ENCODE measurements around the gene TRPM3.

TRPM3 gene

GRCh38 chr9:70514273-70514672 lies 607.1 kb downstream of the TRPM3 start:
- no peak for DNase-seq (ENCODE audit: low read depth)

DNA sequence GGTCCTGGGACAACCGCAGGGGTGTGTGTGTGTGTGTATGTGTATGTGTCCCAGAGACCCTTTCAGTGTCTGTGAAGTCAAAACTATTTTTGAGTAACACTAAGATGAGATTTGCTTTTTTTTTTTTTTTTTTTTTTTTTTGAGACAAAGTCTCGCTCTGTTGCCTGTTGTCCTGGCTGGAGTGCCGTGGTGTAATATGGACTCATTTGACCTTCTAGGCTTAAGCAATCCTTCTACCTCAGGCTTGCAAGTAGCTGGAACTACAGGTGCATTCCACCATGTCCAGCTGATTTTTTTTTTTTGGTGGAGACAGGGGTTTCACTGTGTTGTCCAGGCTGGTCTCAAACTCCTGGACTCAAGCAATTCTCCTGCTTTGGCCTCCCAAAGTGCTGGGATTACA lies 609.6 kb downstream of the TRPM3 start:
- DNase-seq (ENCODE audit: low read depth): no peak

GRCh38 chr9:70510157-70510770 lies 611.2 kb downstream of the TRPM3 start:
- peak; percentile 11 for DNase-seq (ENCODE audit: low read depth)

DNA sequence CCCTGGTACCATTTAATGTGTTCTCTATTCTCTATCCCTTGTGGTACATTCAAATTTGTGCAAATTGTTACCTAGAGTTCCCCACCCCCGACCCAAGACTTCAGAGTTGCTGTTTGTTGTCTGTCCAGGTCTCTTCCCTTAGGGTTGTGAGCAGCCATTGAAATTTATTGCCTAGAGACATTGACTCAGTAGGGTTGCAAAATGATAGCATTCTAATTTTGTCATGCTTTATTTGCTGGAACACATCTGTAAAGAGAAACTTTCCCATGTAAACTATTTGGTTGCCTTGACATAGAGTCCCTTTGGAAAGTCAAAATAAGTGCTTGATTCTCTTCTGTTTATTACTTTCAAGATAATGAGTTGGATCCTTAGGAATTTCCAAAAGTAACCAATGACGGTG lies 615.3 kb downstream of the TRPM3 start:
- DNase-seq (ENCODE audit: low read depth): no peak

DNA sequence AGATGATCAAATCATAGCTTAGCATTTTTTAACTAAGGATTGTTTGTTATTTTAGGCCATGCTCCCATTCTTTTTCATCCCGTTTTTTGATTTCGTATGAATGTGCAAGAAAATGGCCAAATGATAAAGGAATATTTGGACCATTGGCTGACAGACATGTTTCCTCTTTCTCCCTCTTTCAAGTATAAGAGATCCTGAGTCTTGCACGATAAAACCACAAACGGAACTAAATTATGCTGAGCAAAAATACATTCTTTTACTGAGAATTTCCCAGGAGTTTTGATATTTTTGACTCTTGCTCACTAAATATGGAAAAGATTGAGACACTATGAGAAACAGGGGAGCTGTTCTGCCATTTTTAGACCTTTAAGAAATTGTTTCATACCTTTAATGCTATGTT lies 616.6 kb downstream of the TRPM3 start:
- no peak for DNase-seq (ENCODE audit: low read depth)

DNA sequence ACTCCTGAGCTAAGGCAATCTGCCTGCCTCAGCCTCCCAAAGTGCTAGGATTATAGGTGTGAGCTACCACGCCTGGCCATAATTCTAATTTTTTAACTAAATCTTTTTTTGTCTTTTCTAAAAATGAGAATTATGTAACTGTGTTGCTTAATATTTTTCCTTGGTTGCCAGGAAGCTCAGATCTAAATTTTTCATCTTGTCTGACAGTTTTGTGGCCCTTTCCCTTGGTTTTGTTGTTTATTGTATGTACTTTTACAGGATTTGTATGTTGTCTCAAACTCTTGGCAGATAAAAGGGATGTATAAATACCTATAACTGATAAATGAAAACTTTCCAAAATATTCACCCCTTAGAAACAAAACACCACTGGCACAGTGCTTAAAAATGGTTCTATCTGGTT lies 618.7 kb downstream of the TRPM3 start:
- DNase-seq (ENCODE audit: low read depth): no peak

GRCh38 chr9:70500793-70501192 lies 620.6 kb downstream of the TRPM3 start:
- DNase-seq (ENCODE audit: low read depth): no peak

DNA sequence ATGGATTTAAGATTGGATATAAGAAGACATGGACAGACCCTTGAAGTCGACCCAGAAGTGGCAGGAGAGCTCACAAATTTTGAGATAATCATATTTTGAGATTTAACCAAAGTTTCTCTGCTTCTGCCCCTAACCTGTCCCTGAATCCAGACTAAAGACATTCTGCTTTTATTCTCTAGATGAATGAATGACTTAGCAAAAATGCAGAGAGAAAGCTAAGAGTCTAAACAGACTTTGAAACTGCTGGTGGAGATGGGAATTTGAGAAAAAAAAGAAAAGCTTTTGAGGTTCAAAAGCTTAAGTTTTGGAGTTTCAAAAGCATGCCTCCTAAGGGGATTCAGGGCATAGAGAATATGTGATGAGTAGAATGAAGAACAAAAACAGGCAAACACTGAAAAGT lies 621.8 kb downstream of the TRPM3 start:
- no peak for DNase-seq (ENCODE audit: low read depth)

- no peak for DNase-seq (ENCODE audit: low read depth)
Observed at GRCh38 chr9:70498866-70499265, 622.6 kb downstream of the TRPM3 start.

DNA sequence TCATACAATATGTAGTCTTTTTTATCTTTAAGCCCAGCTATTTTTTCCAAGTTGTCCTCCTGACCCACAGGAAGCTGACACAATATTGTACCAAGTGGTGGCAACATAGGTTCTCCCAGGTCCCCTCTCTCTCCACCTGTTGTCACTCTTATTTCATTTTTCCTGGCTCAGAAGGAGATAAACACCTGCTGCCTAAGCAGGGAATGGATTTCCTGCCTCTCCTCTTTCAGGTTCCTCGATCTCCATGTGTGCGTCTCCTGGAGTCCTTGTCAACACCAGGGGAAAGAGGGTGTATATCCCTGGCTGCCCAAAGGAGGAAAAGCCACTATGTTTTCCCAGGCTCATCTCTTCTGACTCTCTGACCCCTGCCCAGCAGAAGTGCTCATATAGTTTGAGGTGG lies 625.2 kb downstream of the TRPM3 start:
- DNase-seq (ENCODE audit: low read depth): no peak

DNA sequence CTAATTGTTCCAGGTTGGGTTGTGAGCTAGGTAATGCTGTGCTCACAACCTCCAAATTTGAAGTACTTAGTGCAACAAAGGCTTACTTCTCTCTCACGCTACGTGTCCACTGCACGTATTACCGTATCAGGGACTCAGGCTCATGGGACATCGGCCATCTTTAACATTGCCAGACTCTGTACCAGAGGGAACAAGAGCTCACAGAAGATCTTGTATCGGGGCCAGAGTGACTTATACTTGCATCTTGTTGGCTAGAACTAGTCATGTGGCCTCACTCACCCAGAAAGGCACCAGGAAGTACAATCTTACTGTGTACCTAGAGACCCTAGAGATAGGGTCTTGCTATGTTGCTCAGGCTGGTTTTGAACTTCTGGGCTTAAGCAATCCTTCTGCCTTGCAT lies 625.9 kb downstream of the TRPM3 start:
- DNase-seq (ENCODE audit: low read depth): no peak

DNA sequence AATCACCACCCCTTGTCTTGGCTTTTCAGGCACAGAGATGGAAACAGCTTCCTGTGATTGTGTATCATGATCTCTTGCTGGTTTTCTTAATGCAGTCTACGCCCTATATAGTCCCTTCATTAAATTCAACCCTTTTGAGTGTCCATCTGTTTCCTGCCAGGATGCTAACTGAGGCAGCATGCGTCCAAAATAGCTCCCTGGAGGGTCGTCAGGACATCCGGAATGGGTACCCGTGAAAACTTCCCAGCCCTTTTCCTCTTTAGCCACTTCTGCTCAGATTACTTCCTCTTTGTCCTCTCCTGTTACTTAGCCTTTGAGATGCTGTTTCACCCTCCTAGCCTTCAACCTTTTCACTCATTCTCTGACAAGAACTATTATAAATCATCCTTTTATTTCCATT lies 627.2 kb downstream of the TRPM3 start:
- no peak for DNase-seq (ENCODE audit: low read depth)

GRCh38 chr9:70493029-70493428 lies 628.4 kb downstream of the TRPM3 start:
- DNase-seq (ENCODE audit: low read depth): no peak

DNA sequence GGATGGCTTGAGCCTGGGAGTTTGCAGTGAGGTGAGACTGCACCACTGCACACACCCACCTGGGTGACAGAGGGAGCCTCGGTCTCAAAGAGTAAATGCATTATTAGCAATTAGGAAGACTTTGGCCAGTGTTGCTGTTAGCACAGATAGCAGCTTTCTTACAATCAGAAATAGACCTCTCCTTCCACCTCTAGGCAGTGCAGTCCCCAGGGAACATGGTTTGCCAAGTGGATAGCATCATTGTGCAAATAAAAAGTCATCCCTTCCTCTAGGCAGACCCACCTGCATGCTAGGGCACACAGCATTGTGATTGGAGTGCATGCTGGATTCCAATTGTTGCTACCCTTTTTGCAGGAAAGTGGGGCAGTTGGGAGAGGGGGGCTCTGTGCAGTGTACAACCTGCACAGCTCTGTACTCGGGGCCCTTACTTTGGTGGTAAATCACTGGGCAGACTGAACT lies 629.1 kb downstream of the TRPM3 start:
- DNase-seq (ENCODE audit: low read depth): no peak

DNA sequence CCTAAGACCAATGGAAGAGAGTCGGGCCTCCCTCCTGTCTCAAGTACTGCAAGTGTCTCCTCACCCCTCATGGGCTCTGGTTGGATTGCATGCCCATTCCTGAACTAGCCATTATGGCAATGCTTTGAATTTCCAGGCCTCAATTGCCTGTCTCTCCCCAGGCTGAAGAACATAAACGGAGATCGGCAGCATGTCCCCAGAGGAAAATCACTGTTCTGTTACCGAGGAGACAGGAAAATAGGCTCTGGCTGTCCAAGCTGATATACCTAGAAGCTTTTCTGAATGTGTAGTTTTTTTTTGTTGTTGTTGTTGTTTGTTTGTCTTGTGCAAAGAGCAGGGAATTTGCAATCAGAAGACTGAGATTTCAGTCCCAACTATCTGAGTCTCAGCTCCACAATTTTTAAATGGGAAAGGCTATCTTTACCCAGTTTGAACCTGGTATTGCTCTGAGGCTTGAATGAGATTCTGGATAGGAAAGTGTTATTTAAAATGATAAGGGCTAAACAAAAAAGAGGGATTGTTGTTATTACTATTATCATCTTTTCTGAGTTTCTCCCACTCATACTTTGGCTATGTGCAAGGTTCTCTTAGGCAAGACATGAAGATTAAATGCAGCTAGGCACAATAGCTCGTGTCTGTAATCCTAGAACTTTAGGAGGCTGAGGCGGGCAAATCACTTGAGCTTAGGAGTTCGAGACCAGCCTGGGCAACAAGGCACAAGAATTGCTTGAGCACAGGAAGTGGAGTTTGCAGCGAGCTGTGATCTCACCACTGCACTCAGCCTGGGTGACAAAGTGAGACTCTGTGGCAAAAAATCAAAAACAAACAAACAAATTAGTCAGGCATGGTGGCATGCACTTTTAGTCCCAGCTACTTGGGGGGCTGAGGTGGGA lies 629.7 kb downstream of the TRPM3 start:
- DNase-seq (ENCODE audit: low read depth): no peak

GRCh38 chr9:70490478-70490877 lies 630.9 kb downstream of the TRPM3 start:
- no peak for DNase-seq (ENCODE audit: low read depth)

DNA sequence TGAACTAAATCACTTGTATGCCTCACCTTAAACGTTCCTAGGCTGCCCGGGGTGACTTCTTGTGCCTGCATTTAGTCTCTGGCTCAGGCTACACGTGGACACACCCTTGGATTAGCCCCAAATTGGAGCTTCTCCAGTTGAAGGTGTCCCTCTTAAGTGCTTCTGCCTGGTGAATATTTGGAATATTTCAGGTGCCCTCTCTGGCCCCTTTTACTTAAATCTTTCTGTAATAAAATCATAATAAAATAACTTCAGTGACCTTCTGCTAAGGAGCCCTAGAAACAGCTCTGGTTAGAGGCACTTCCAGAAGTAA lies 632.7 kb downstream of the TRPM3 start:
- no peak for DNase-seq (ENCODE audit: low read depth)

DNA sequence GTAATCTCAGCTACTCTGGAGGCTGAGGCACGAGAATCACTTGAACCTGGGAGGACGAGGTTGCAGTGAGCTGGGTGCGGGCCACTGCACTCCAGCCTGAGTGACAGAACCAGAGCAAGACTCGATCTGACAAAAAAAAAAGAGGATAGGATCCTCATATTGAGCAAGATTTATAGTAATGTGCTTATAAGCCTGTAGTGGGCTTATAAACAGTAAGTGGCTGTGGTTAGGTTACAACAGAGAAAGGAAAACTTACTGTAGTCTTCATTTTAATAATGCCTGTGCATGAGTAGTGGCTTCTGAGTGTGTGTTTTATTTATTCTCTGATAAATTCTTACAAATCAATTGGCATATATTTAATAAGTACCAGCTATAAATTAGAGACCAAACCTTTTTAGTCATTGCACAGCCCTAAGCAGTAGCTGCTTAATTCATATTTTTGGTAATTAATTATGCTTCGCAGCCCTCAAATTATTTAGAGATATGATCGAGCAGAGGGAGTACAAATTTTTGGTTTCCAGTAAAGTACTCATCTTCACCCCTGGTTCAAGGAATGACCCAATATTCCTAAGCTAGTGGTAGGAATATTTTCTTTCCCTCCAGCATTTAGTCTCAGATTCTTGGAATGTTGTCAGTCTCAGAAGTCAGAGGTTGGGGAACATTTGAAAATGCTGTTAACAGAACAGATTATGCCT lies 633.2 kb downstream of the TRPM3 start:
- DNase-seq (ENCODE audit: low read depth): no peak

GRCh38 chr9:70486127-70486526 lies 635.3 kb downstream of the TRPM3 start:
- DNase-seq (ENCODE audit: low read depth): no peak

DNA sequence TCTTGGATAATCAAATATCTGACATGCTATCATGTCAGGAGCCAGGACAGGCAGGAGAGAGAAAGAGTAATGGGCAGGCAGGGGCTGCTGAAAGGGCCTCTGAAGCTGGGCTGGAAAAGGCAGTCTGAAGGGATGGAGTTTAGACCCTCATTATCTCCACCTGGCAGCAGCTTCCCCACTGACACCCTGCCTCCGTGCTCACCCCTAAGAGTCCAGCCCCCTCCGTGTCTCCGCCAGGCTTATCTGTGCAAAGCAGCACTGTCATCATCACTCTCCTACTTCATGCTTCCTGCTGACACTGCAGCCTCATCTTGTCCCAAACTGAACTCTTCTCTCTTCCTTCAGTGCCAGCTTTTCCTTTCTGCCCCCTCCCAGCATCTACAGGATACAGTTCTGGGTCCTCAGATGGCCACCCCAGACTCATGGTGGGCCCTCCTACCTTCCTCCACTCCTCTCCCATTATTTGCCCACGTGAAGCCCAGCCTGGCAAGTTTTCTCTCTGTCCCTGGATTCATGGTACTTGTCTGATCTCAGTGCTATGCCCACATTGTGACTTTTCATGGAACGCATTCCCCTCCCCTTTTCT lies 636.1 kb downstream of the TRPM3 start:
- DNase-seq (ENCODE audit: low read depth): no peak

DNA sequence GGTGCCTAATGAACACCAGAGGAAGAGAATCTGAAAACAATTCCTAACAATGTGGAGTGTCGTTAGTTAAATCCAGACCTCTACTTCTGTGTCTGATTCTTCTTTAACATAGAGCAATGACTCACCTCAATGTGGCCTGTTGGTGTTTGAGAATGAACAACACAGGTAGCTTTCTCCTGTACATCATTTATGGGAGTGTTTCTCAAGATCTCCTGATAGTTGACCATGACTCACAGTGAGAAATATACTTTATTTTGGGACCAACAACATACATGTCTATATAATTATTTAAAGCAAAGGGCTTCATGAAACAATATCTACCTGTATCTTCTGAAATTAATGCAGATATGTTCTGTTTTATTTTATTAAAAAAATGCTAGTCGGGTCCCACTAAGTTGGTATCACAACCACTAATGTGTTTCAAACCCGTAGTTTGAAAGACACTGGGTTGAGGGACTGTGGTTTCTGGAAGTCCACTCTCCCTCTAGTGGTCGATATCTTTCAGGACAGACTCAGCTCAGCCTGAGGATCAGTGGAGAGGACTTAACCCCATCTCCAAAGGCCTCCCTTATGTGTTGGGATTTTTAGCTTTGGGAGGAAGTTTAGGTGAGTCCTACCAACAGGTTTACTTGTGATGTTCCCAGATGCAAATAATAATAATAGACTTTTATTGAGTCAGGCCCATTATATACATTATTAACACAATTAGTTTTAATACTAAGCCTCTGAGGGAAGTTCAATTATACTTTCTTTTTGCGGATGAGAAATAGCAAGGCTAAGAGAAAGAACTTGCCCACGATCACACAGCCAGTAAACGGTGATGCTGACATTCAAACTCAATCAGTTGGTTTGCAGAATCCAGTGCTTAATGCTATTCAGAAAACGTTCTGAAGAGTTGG lies 636.9 kb downstream of the TRPM3 start:
- DNase-seq (ENCODE audit: low read depth): no peak

DNA sequence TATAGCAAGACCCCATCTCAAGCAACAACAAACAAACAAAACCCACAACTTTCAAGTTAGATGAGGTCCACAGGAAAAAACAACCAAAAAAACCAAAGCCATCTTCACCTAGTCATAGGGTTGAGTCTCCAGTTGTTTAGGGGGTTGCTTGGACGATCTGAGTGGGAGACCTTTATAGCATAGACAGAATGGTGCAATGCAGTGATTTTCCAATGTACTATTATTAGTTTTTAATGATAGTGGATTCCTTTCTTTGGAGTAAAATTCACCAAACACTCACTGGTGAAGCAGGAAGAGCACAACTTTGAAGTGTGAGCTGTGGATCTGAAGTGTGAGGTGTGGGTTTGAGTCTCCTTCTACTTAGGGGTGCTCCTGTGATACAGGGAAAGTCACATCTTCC lies 640.0 kb downstream of the TRPM3 start:
- no peak for DNase-seq (ENCODE audit: low read depth)
